ENCODE measurements around the gene VPS36. TPM values are rescaled to one million over a fixed set of nuclear protein-coding genes. Genes with fewer than 3 reads are reported as not detected.

The VPS36 gene
- total and polyA plus RNA-seq, 2 donors (not counting 1 experiment from before 2014, with no cell fraction given), result 17.5 to 71.5 TPM

- H3K4me3 ChIP-seq (ENCODE audit: control extremely low read depth in 1 of 5, extremely low read depth in 1 of 5, insufficient read depth in 1 of 5, low read depth in 2 of 5, low read length in 4 of 5), result no peak overlapping the region
- no peak for DNase-seq
- POLR2A ChIA-PET, result no interaction called here
- CTCF ChIA-PET, result no interaction called here
- H3K9ac ChIP-seq (ENCODE audit: low read length), result no peak overlapping the region
- Mint-ChIP-seq H3K27ac (no peak overlapping the region), H3K27me3 (no peaks in the 10 kb centered on the region), H3K4me1 (no peaks in the 10 kb centered on the region), H3K4me3 (no peak overlapping the region), H3K9me3 (ENCODE audit: insufficient read depth) (no peaks in the 10 kb centered on the region)
- no peaks in the 10 kb centered on the region for H3K79me2 ChIP-seq (ENCODE audit: control insufficient read depth, insufficient read depth, low read length)
- peaks cover 14 to 49% of the 10 kb centered on the region in 2 experiments for H3K36me3 ChIP-seq (replicated peaks in 1 of 2; ENCODE audit: control extremely low read depth in 1 of 2, control insufficient read depth in 1 of 2, extremely low read depth in 1 of 2, insufficient read depth in 2 of 2, low read length in 1 of 2)
- H2AFZ ChIP-seq (ENCODE audit: insufficient read depth, low read depth, low read length, poor library complexity, severe bottlenecking), result no peak overlapping the region
- H4K20me1 ChIP-seq (ENCODE audit: control insufficient read depth, insufficient read depth, low read length, poor library complexity, severe bottlenecking), result no peaks in the 10 kb centered on the region
- no peaks in the 10 kb centered on the region for H3K4me1 ChIP-seq (ENCODE audit: control insufficient read depth in 2 of 2, insufficient read depth in 2 of 2, low read length in 2 of 2)
- intact Hi-C loops (cut with micrococcal nuclease), result no loop called here
- H3K4me2 ChIP-seq (replicated peaks; ENCODE audit: low read depth, low read length, poor library complexity, severe bottlenecking), result no peak overlapping the region
- no peak for ATAC-seq (ENCODE audit: low read depth)
- WGBS (ENCODE audit: insufficient coverage), result no CpG with 5 or more reads among the region's 1 CpG
- TF ChIP-seq CTCF (IDR thresholded peaks at IDR 0.05), result no peak
- TF ChIP-seq EZH2 (IDR thresholded peaks at IDR 0.05; ENCODE audit: borderline replicate concordance, insufficient read depth, low read depth, low read length, poor library complexity, severe bottlenecking), result no peak
- no peaks in the 10 kb centered on the region for H3K27me3 ChIP-seq (replicated peaks in 1 of 4; ENCODE audit: control extremely low read depth in 1 of 4, control insufficient read depth in 3 of 4, insufficient read depth in 4 of 4, low read length in 3 of 4)
- no peaks in the 10 kb centered on the region for H3K9me3 ChIP-seq (ENCODE audit: control extremely low read depth in 1 of 3, control insufficient read depth in 2 of 3, insufficient read depth in 1 of 3, low read length in 2 of 3)
- no peak overlapping the region for H3K27ac ChIP-seq (ENCODE audit: low read length in 2 of 2)
These were observed 36.4 kb downstream of the VPS36 start for GRCh38 chr13:52414051-52414450.

GRCh38 chr13:52412128-52412527 is 38.3 kb downstream of the VPS36 start:
- WGBS (ENCODE audit: insufficient coverage), result 83% methylated on average over 1 of the region's 1 CpG
- Histone ChIP-seq H3K9me3 (ENCODE audit: control extremely low read depth in 1 of 3, control insufficient read depth in 2 of 3, insufficient read depth in 1 of 3, low read length in 2 of 3) (peaks cover 0 to 3% (median 0%) of the 10 kb centered on the region in 3 donors), H3K4me3 (ENCODE audit: control extremely low read depth in 1 of 5, extremely low read depth in 1 of 5, insufficient read depth in 1 of 5, low read depth in 2 of 5, low read length in 4 of 5) (no peak overlapping the region), H3K9ac (ENCODE audit: low read length) (no peak overlapping the region), H3K79me2 (ENCODE audit: control insufficient read depth, insufficient read depth, low read length) (no peaks in the 10 kb centered on the region), H3K27me3 (replicated peaks in 1 of 4; ENCODE audit: control extremely low read depth in 1 of 4, control insufficient read depth in 3 of 4, insufficient read depth in 4 of 4, low read length in 3 of 4) (no peaks in the 10 kb centered on the region), H3K4me1 (ENCODE audit: control insufficient read depth in 2 of 2, insufficient read depth in 2 of 2, low read length in 2 of 2) (no peaks in the 10 kb centered on the region), H3K27ac (ENCODE audit: low read length in 2 of 2) (no peak overlapping the region), H3K36me3 (replicated peaks in 1 of 2; ENCODE audit: control extremely low read depth in 1 of 2, control insufficient read depth in 1 of 2, extremely low read depth in 1 of 2, insufficient read depth in 2 of 2, low read length in 1 of 2) (peaks cover 14 to 42% of the 10 kb centered on the region in 2 experiments), H2AFZ (ENCODE audit: insufficient read depth, low read depth, low read length, poor library complexity, severe bottlenecking) (no peak overlapping the region), H3K4me2 (replicated peaks; ENCODE audit: low read depth, low read length, poor library complexity, severe bottlenecking) (no peak overlapping the region), H4K20me1 (ENCODE audit: control insufficient read depth, insufficient read depth, low read length, poor library complexity, severe bottlenecking) (no peaks in the 10 kb centered on the region)
- intact Hi-C loops (cut with micrococcal nuclease), result no loop called here
- DNase-seq, result no peak
- no peak for ATAC-seq (ENCODE audit: low read depth)
- no peak overlapping the region for H3K27ac Mint-ChIP-seq
- H3K4me3 Mint-ChIP-seq, result no peak overlapping the region
- ChIA-PET POLR2A (no interaction called here), CTCF (interaction anchor here (0.7 kb wide), 1 partner anchor 1777 kb away, joined by 3 read pairs; no protein-coding TSS in a partner anchor)
- H3K9me3 Mint-ChIP-seq (ENCODE audit: insufficient read depth), result no peaks in the 10 kb centered on the region
- H3K4me1 Mint-ChIP-seq, result no peaks in the 10 kb centered on the region
- no peaks in the 10 kb centered on the region for H3K27me3 Mint-ChIP-seq
- no peak for TF ChIP-seq CTCF (IDR thresholded peaks at IDR 0.05)
- no peak for TF ChIP-seq EZH2 (IDR thresholded peaks at IDR 0.05; ENCODE audit: borderline replicate concordance, insufficient read depth, low read depth, low read length, poor library complexity, severe bottlenecking)

Data from B cell (primary cell).